Skeletal muscle tissue (tissue), 4 donors: ENCODE results near the gene BANF2. TPM values are rescaled to one million over a fixed set of nuclear protein-coding genes. Genes with fewer than 3 reads are reported as not detected.

Source experiments
- H3K27ac ChIP-seq: one replicate; pipeline ENCODE4 v1.7.0; 2013; ENCODE audit warnings: mild to moderate bottlenecking, low read depth, low read length, inconsistent platforms
- H3K27me3 ChIP-seq, 3 donors: one replicate each; pipeline ENCODE4 v1.7.0; 2013; ENCODE audit warnings: low read length in 3 of 3; ENCODE audit not compliant: control insufficient read depth in 3 of 3, insufficient read depth in 3 of 3
- H3K36me3 ChIP-seq, 3 donors: one replicate each; pipeline ENCODE4 v1.7.0; 2013; ENCODE audit warnings: low read length in 3 of 3; ENCODE audit not compliant: control insufficient read depth in 3 of 3, insufficient read depth in 3 of 3
- H3K4me1 ChIP-seq, 3 donors: one replicate each; pipeline ENCODE4 v1.7.0; 2013; ENCODE audit warnings: low read length in 3 of 3, mild to moderate bottlenecking in 3 of 3; ENCODE audit not compliant: control insufficient read depth in 3 of 3, insufficient read depth in 3 of 3
- H3K4me3 ChIP-seq, 3 donors: one replicate each; pipeline ENCODE4 v1.7.0; 2013; ENCODE audit warnings: low read length in 3 of 3
- H3K9ac ChIP-seq, 3 donors: one replicate each; pipeline ENCODE4 v1.7.0; 2013; ENCODE audit warnings: low read length in 3 of 3, mild to moderate bottlenecking in 3 of 3, moderate library complexity in 2 of 3, low read depth in 1 of 3
- H3K9me3 ChIP-seq, 3 donors: one replicate each; pipeline ENCODE4 v1.7.0; 2013; ENCODE audit warnings: low read length in 3 of 3; ENCODE audit not compliant: control insufficient read depth in 3 of 3
- total RNA-seq: library from RNA; depleted of rRNA; stranded (reverse); fragments of >200 nt; gene quantifications from one replicate; pipeline ENCODE4 v1.2.3, GENCODE V29; 2014
- donor health status: Osteomylitis.

Gene BANF2
- total RNA-seq, 1 donor from 2014 or later = not detected

GRCh38 chr20:17730071-17730470 is 30.3 kb downstream of the BANF2 start:
- Histone ChIP-seq H3K36me3 (no peaks in the 10 kb centered on the region), H3K4me3 (no peak overlapping the region), H3K4me1 (no peaks in the 10 kb centered on the region), H3K27me3 (no peaks in the 10 kb centered on the region), H3K27ac (no peak overlapping the region), H3K9ac (no peak overlapping the region), H3K9me3 (no peaks in the 10 kb centered on the region)

- peaks cover 0 to 3% (median 0%) of the 10 kb centered on the region in 3 donors for H3K9me3 ChIP-seq
- no peaks in the 10 kb centered on the region for H3K4me1 ChIP-seq
- H3K27me3 ChIP-seq = no peaks in the 10 kb centered on the region
- H3K4me3 ChIP-seq = no peak overlapping the region
- H3K36me3 ChIP-seq = no peaks in the 10 kb centered on the region
- H3K27ac ChIP-seq = no peak overlapping the region
- H3K9ac ChIP-seq = no peak overlapping the region
These were observed 31.5 kb downstream of the BANF2 start for GRCh38 chr20:17731233-17731632.

- Histone ChIP-seq H3K27me3 (no peaks in the 10 kb centered on the region), H3K9ac (no peak overlapping the region), H3K27ac (no peak overlapping the region), H3K4me1 (no peaks in the 10 kb centered on the region), H3K36me3 (no peaks in the 10 kb centered on the region), H3K9me3 (peaks cover 0 to 4% (median 0%) of the 10 kb centered on the region in 3 donors), H3K4me3 (no peak overlapping the region)
These were observed 33.2 kb downstream of the BANF2 start for GRCh38 chr20:17732907-17733521.

GRCh38 chr20:17733767-17734304 is 34.1 kb downstream of the BANF2 start:
- Histone ChIP-seq H3K36me3 (no peaks in the 10 kb centered on the region), H3K4me1 (no peaks in the 10 kb centered on the region), H3K4me3 (no peak overlapping the region)

GRCh38 chr20:17734374-17734773 is 34.6 kb downstream of the BANF2 start:
- Histone ChIP-seq H3K9me3 (peaks cover 0 to 4% (median 0%) of the 10 kb centered on the region in 3 donors), H3K4me1 (no peaks in the 10 kb centered on the region), H3K27me3 (no peaks in the 10 kb centered on the region), H3K9ac (no peak overlapping the region), H3K27ac (no peak overlapping the region), H3K36me3 (no peaks in the 10 kb centered on the region), H3K4me3 (no peak overlapping the region)

More at GRCh38 chr20:17733767-17734304, 34.1 kb downstream of the BANF2 start:
- no peaks in the 10 kb centered on the region for H3K27me3 ChIP-seq
- no peak overlapping the region for H3K27ac ChIP-seq
- no peak overlapping the region for H3K9ac ChIP-seq
- peaks cover 0 to 4% (median 0%) of the 10 kb centered on the region in 3 donors for H3K9me3 ChIP-seq

GRCh38 chr20:17735206-17735804 is 35.5 kb downstream of the BANF2 start:
- no peak overlapping the region for H3K27ac ChIP-seq
- H3K36me3 ChIP-seq = no peaks in the 10 kb centered on the region
- no peaks in the 10 kb centered on the region for H3K4me1 ChIP-seq
- H3K27me3 ChIP-seq = no peaks in the 10 kb centered on the region
- peaks cover 0 to 4% (median 0%) of the 10 kb centered on the region in 3 donors for H3K9me3 ChIP-seq
- H3K4me3 ChIP-seq = no peak overlapping the region
- no peak overlapping the region for H3K9ac ChIP-seq

- Histone ChIP-seq H3K9ac (no peak overlapping the region), H3K4me3 (no peak overlapping the region), H3K36me3 (no peaks in the 10 kb centered on the region), H3K27ac (no peak overlapping the region), H3K9me3 (peaks cover 0 to 4% (median 0%) of the 10 kb centered on the region in 3 donors), H3K27me3 (no peaks in the 10 kb centered on the region), H3K4me1 (no peaks in the 10 kb centered on the region)
These were observed 36.3 kb downstream of the BANF2 start for GRCh38 chr20:17735959-17736621.

GRCh38 chr20:17738154-17738553 is 38.4 kb downstream of the BANF2 start:
- no peaks in the 10 kb centered on the region for H3K27me3 ChIP-seq
- no peak overlapping the region for H3K27ac ChIP-seq
- H3K4me1 ChIP-seq = no peaks in the 10 kb centered on the region
- H3K9me3 ChIP-seq = peaks cover 0 to 4% (median 0%) of the 10 kb centered on the region in 3 donors
- no peak overlapping the region for H3K4me3 ChIP-seq
- H3K9ac ChIP-seq = no peak overlapping the region
- H3K36me3 ChIP-seq = no peaks in the 10 kb centered on the region

GRCh38 chr20:17741220-17741619 is 41.5 kb downstream of the BANF2 start:
- Histone ChIP-seq H3K9ac (no peak overlapping the region), H3K4me1 (no peaks in the 10 kb centered on the region), H3K9me3 (peaks cover 0 to 1% (median 0%) of the 10 kb centered on the region in 3 donors), H3K27me3 (no peaks in the 10 kb centered on the region), H3K36me3 (no peaks in the 10 kb centered on the region), H3K27ac (no peak overlapping the region), H3K4me3 (no peak overlapping the region)

GRCh38 chr20:17742731-17743130 is 43.0 kb downstream of the BANF2 start:
- Histone ChIP-seq H3K27ac (no peak overlapping the region), H3K4me3 (no peak overlapping the region), H3K27me3 (no peaks in the 10 kb centered on the region), H3K36me3 (no peaks in the 10 kb centered on the region), H3K9ac (no peak overlapping the region), H3K9me3 (no peaks in the 10 kb centered on the region), H3K4me1 (no peaks in the 10 kb centered on the region)
